Stimulated activated CD4-positive, alpha-beta T cell treated with anti-CD3 and anti-CD28 coated beads, Interleukin-2, amount 100 ng/mL, for 48 hours (primary cell): Measurements from ENCODE around the gene FBXL7.

Source experiments
- DNase-seq, 2 donors: peaks; one replicate each; pipeline ENCODE4 v3.0.0-alpha.2; 2020

Gene FBXL7

DNA sequence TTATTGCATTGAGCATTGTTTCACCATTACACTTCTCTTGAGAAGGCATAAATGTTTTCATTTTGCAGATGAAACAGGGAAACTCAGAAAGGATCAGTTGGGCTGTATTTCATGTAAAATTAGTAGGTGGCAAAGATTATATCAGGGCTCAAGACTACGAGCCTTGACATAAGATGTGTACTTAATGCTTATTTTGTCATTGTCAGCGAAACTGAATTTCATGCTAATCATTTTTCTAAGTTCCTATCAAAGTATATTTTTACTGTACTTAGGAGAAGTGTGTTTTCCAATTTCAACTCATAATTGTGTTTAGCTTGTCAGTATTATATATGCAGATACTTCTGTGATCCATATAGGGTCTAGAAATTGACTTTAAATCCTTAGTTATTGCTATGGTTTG, 123.8 kb downstream of the FBXL7 start:
- no peak for DNase-seq

DNA sequence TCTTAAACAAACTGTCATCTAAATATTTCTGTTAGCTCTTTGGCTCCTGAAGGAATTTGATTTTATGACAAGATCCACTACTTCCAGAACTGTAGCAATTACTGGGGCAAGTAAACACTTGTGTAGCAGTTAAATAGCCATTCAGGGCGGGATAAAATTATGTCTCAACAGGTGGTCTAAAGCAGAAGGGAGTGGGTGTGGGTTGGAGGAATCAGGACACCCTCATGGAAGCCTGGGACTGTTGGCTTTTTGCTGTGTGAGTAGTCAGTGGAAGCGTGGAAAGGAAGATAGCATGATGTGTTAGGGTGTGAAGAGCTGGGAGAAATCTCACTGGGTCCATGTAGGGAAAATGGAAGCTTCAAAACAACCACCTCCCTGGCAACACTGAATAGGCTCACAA, 127.1 kb downstream of the FBXL7 start:
- no peak for DNase-seq

- DNase-seq, result no peak
These were observed 127.7 kb downstream of the FBXL7 start for GRCh38 chr5:15627647-15628046.

- no peak for DNase-seq
These were observed 130.5 kb downstream of the FBXL7 start for GRCh38 chr5:15630441-15630840.

DNA sequence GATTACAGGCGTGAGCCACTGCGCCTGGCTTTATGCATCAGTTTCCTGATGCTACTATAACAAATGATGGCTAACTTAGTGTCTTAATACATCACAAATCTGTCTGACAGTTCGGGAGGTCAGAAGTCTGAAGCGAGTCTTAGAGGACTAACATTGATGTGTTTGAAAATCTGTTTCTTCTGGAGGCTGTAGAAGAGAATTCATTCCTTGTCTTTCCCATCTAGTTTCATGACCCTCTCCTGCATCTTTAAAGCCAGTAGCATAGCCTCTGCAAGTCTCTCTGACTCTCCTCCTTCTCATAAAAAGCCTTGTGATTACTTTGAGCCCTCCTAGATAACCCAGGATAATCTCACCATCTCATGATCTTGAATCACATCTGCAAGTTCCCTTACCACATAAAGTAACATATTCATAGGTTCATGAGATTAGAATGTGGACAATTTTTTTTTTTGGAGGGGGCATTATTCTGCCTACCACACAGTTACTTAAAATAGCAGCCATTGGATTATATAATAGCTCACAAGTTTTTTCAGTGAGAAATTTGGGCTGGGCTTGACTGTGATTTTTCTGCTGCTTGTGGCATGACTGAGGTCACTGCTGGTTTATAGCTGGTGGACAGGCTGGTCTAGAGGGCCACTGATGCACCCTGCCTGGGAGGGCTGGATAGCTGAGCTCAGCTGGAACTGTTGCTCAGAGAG, 134.8 kb downstream of the FBXL7 start:
- DNase-seq, result no peak

DNA sequence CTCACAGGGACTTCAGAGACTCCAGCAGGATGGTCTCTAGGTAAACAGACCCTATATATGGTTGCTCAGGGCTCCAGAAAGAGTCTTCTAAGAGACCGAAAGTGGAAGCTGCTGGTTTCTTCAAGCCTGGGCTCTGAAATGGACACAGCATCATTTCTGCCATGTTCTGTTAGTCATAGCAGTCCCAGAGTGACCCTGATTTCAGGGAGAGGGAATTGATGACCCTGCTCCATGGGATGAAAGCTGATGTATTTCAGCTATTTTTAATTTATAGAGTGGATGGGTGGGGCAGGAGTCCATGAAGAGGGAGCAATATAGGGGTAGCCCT, 135.3 kb downstream of the FBXL7 start:
- no peak for DNase-seq

GRCh38 chr5:15637345-15637744, 137.4 kb downstream of the FBXL7 start:
- no peak for DNase-seq

GRCh38 chr5:15637886-15638285, 137.9 kb downstream of the FBXL7 start:
- DNase-seq, result no peak

- DNase-seq, result no peak
These were observed 138.3 kb downstream of the FBXL7 start for GRCh38 chr5:15638296-15638695.

DNA sequence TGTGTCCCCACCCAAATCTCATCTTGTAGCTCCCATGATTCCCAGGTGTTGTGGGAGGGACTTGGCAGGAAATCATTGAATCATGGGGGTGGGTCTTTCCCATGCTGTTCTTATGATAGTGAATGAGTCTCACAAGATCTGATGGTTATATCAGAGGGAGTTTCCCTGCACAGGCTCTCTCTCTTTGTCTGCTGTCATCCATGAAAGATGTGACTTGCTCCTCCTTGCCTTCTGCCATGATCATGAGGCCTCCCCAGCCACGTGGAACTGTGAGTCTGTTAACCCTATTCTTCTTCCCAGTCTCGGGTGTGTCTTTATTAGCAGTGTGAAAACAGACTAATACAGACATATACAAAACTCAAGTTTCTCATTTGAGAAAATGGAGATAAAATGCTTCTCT, 139.3 kb downstream of the FBXL7 start:
- DNase-seq, result no peak

DNA sequence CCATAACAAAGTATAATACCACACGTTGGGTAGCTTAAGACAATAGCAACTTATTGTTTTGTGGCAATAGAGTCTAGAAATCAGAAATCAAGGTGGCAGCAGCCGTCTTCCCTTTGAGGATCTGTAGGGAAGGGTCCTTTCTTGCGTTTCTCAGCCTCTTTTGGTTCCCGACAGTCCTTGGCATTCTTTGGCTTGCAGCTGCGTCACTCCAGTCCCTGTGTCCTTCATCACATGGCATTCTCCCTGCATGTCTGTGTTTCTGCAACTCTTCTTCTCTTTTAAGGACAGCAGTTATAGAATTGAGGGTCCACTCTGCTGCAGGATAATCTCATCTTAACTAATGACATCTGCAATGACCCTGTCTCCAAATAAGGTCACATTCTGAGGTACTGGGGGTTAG, 140.1 kb downstream of the FBXL7 start:
- no peak for DNase-seq

- no peak for DNase-seq
These were observed 143.8 kb downstream of the FBXL7 start for GRCh38 chr5:15643731-15644130.

GRCh38 chr5:15645381-15646160, 145.6 kb downstream of the FBXL7 start:
- DNase-seq, result no peak

- no peak for DNase-seq
These were observed 146.4 kb downstream of the FBXL7 start for GRCh38 chr5:15646371-15646770.

- DNase-seq, result no peak
These were observed 147.3 kb downstream of the FBXL7 start for GRCh38 chr5:15647251-15647650.

- no peak for DNase-seq
These were observed 150.3 kb downstream of the FBXL7 start for GRCh38 chr5:15650266-15650665.

- DNase-seq, result no peak
These were observed 154.8 kb downstream of the FBXL7 start for GRCh38 chr5:15654779-15655178.

GRCh38 chr5:15655683-15656082, 155.7 kb downstream of the FBXL7 start:
- DNase-seq, result no peak

GRCh38 chr5:15664961-15665360, 165.0 kb downstream of the FBXL7 start:
- no peak for DNase-seq

GRCh38 chr5:15669826-15670225, 169.8 kb downstream of the FBXL7 start:
- DNase-seq, result no peak

GRCh38 chr5:15674716-15675115, 174.7 kb downstream of the FBXL7 start:
- DNase-seq, result no peak

GRCh38 chr5:15676591-15676990, 176.6 kb downstream of the FBXL7 start:
- no peak for DNase-seq

- no peak for DNase-seq
These were observed 179.2 kb downstream of the FBXL7 start for GRCh38 chr5:15679161-15679560.

GRCh38 chr5:15680455-15680854, 180.5 kb downstream of the FBXL7 start:
- DNase-seq, result no peak

DNA sequence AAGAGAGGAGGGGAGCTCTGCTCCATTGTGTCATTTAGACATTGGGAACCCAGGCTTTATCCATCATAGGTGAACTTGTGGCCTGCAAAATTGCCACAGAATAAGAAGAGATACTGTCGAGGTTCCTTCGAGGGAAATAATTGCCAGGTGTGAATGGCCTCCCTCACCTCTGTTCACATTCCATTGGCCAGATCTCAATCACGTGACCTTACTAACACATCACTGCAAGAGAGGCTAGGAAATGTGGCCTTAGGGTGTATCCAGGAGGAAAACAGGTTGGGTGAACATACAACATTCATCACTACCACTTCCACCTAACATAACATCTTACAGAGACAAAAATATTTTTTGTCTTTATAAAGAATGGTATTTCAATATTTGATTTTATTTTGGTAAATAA, 182.1 kb downstream of the FBXL7 start:
- DNase-seq, result no peak
